HS-27A (cell line): ENCODE data around the gene DCDC2.
"Not testable (repeated sequence)": the region's sequence is repeated elsewhere in the genome, so short reads cannot be mapped to it uniquely, and the experiment has no call there.

Source experiments
- DNase-seq: peaks from one replicate; pipeline ENCODE4 v3.0.0-alpha.2; 2012; ENCODE audit warnings: low read depth, missing footprints

The DCDC2 gene

GRCh38 chr6:24324617-24325016 is 33.2 kb downstream of the DCDC2 start:
- DNase-seq = no peak

- DNase-seq = no peak
Observed at GRCh38 chr6:24323632-24324337, 34.1 kb downstream of the DCDC2 start.

GRCh38 chr6:24322924-24323323 is 34.9 kb downstream of the DCDC2 start:
- DNase-seq = no peak

- DNase-seq = not testable (repeated sequence)
Observed at GRCh38 chr6:24322446-24322845, 35.4 kb downstream of the DCDC2 start.

GRCh38 chr6:24321538-24322162 is 36.2 kb downstream of the DCDC2 start:
- DNase-seq = no peak

- peak; percentile 98 for DNase-seq
Observed at GRCh38 chr6:24313251-24314141, 44.4 kb downstream of the DCDC2 start.

GRCh38 chr6:24311775-24312174 is 46.1 kb downstream of the DCDC2 start:
- not testable (repeated sequence) for DNase-seq

- DNase-seq = no peak
Observed at GRCh38 chr6:24307881-24308280, 50.0 kb downstream of the DCDC2 start.

GRCh38 chr6:24306936-24307335 is 50.9 kb downstream of the DCDC2 start:
- DNase-seq = no peak

GRCh38 chr6:24306038-24306437 is 51.8 kb downstream of the DCDC2 start:
- no peak for DNase-seq

- DNase-seq = no peak
Observed at GRCh38 chr6:24296944-24297343, 60.9 kb downstream of the DCDC2 start.

GRCh38 chr6:24293852-24294251 is 64.0 kb downstream of the DCDC2 start:
- DNase-seq = not testable (repeated sequence)

- no peak for DNase-seq
Observed at GRCh38 chr6:24287239-24287638, 70.6 kb downstream of the DCDC2 start.

- no peak for DNase-seq
Observed at GRCh38 chr6:24284006-24284405, 73.9 kb downstream of the DCDC2 start.

- DNase-seq = peak; percentile 88
Observed at GRCh38 chr6:24283043-24283985, 74.5 kb downstream of the DCDC2 start.

GRCh38 chr6:24274441-24275083 is 83.3 kb downstream of the DCDC2 start:
- no peak for DNase-seq

GRCh38 chr6:24273096-24273870 is 84.6 kb downstream of the DCDC2 start:
- DNase-seq = no peak

GRCh38 chr6:24272553-24272952 is 85.3 kb downstream of the DCDC2 start:
- no peak for DNase-seq

GRCh38 chr6:24272148-24272547 is 85.7 kb downstream of the DCDC2 start:
- no peak for DNase-seq

GRCh38 chr6:24270011-24270410 is 87.8 kb downstream of the DCDC2 start:
- DNase-seq = no peak
